Skeletal muscle satellite cell (primary cell): ENCODE measurements around the gene DPF3.

Source experiments
- H3K27me3 ChIP-seq: 2 replicates; pipeline ENCODE4 v1.7.0; 2013; ENCODE audit warnings: low read length; ENCODE audit not compliant: control insufficient read depth, insufficient read depth
- H3K36me3 ChIP-seq: 2 replicates; pipeline ENCODE4 v1.7.0; 2013; ENCODE audit warnings: mild to moderate bottlenecking, control low read depth, low read length; ENCODE audit not compliant: insufficient read depth
- H3K4me1 ChIP-seq: 2 replicates; pipeline ENCODE4 v1.7.0; 2013; ENCODE audit warnings: low read length; ENCODE audit not compliant: control insufficient read depth, insufficient read depth
- H3K4me2 ChIP-seq: 2 replicates; pipeline ENCODE4 v1.7.0; 2013; ENCODE audit warnings: mild to moderate bottlenecking, low read length
- H3K4me3 ChIP-seq: 2 replicates; pipeline ENCODE4 v1.7.0; 2013; ENCODE audit warnings: low read length
- H3K9ac ChIP-seq: 2 replicates; pipeline ENCODE4 v1.7.0; 2013; ENCODE audit warnings: mild to moderate bottlenecking, low read depth, low read length, moderate library complexity
- H3K9me3 ChIP-seq: replicated peaks from 2 replicates; pipeline ENCODE4 v1.7.0; 2013; ENCODE audit warnings: mild to moderate bottlenecking, control low read depth, low read length

Gene DPF3

DNA sequence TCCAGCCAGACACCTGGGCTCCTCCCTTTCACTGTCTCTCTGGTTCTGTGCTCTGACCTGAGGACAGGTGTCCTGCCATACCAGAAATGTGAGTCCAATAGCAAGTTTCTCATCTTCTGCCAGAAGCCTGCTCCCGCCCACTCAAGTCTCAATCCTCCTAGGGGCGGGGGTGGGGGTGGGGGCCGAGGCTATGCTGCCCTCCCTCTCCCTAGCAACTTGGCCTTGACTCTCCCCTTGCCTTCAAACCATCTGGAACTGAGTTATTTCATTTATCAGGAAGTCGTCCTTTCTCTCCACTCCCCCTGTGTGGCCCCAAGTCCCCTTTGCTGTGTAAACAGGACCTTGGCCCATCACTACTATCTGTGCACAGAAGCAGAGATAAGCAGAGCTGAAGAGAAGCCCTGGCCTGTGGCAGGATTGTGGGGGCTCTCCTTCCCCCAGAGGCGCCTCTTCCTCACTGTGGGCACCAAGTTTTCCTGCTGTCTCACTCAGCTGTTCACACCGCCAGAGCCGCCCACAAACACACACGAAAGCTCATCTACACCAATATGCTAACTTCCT lies 117.1 kb downstream of the DPF3 start:
- no peaks in the 10 kb centered on the region for H3K36me3 ChIP-seq

GRCh38 chr14:72775923-72776554 lies 117.9 kb downstream of the DPF3 start:
- no peaks in the 10 kb centered on the region for H3K27me3 ChIP-seq
- no peak overlapping the region for H3K9ac ChIP-seq
- no peaks in the 10 kb centered on the region for H3K36me3 ChIP-seq

More for the DNA sequence above, 117.1 kb downstream of the DPF3 start:
- Histone ChIP-seq H3K4me1 (peaks cover 17% of the 10 kb centered on the region), H3K9ac (no peak overlapping the region), H3K9me3 (no peaks in the 10 kb centered on the region), H3K4me2 (no peak overlapping the region), H3K4me3 (no peak overlapping the region), H3K27me3 (no peaks in the 10 kb centered on the region)

GRCh38 chr14:72774894-72775620 lies 118.8 kb downstream of the DPF3 start:
- H3K9me3 ChIP-seq = no peaks in the 10 kb centered on the region

More at GRCh38 chr14:72775923-72776554, 117.9 kb downstream of the DPF3 start:
- Histone ChIP-seq H3K4me1 (peaks cover 10% of the 10 kb centered on the region), H3K9me3 (no peaks in the 10 kb centered on the region), H3K4me2 (no peak overlapping the region), H3K4me3 (no peak overlapping the region)

GRCh38 chr14:72774141-72774540 lies 119.8 kb downstream of the DPF3 start:
- no peaks in the 10 kb centered on the region for H3K27me3 ChIP-seq
- H3K9ac ChIP-seq = no peak overlapping the region
- H3K4me3 ChIP-seq = no peak overlapping the region
- H3K4me1 ChIP-seq = no peaks in the 10 kb centered on the region
- H3K36me3 ChIP-seq = no peaks in the 10 kb centered on the region
- H3K4me2 ChIP-seq = no peak overlapping the region
- no peaks in the 10 kb centered on the region for H3K9me3 ChIP-seq

More at GRCh38 chr14:72774894-72775620, 118.8 kb downstream of the DPF3 start:
- Histone ChIP-seq H3K4me2 (no peak overlapping the region), H3K27me3 (no peaks in the 10 kb centered on the region), H3K4me3 (no peak overlapping the region), H3K4me1 (peaks cover under 1% of the 10 kb centered on the region), H3K36me3 (no peaks in the 10 kb centered on the region), H3K9ac (no peak overlapping the region)

- peaks cover 7% of the 10 kb centered on the region for H3K9me3 ChIP-seq
- no peaks in the 10 kb centered on the region for H3K4me1 ChIP-seq
- H3K27me3 ChIP-seq = no peaks in the 10 kb centered on the region
- no peak overlapping the region for H3K4me3 ChIP-seq
- H3K36me3 ChIP-seq = no peaks in the 10 kb centered on the region
- no peak overlapping the region for H3K4me2 ChIP-seq
- H3K9ac ChIP-seq = no peak overlapping the region
Observed at GRCh38 chr14:72771561-72771960, 122.3 kb downstream of the DPF3 start.

- Histone ChIP-seq H3K27me3 (no peaks in the 10 kb centered on the region), H3K4me1 (no peaks in the 10 kb centered on the region), H3K4me2 (no peak overlapping the region)
Observed at GRCh38 chr14:72766296-72766695, 127.6 kb downstream of the DPF3 start.

GRCh38 chr14:72763892-72764291 lies 130.0 kb downstream of the DPF3 start:
- H3K4me2 ChIP-seq = no peak overlapping the region
- peaks cover 11% of the 10 kb centered on the region for H3K9me3 ChIP-seq
- no peak overlapping the region for H3K4me3 ChIP-seq
- no peak overlapping the region for H3K9ac ChIP-seq
- no peaks in the 10 kb centered on the region for H3K4me1 ChIP-seq
- no peaks in the 10 kb centered on the region for H3K36me3 ChIP-seq
- no peaks in the 10 kb centered on the region for H3K27me3 ChIP-seq

More at GRCh38 chr14:72766296-72766695, 127.6 kb downstream of the DPF3 start:
- no peaks in the 10 kb centered on the region for H3K36me3 ChIP-seq
- H3K9me3 ChIP-seq = peaks cover 7% of the 10 kb centered on the region
- no peak overlapping the region for H3K9ac ChIP-seq
- no peak overlapping the region for H3K4me3 ChIP-seq

GRCh38 chr14:72759670-72760069 lies 134.2 kb downstream of the DPF3 start:
- no peak overlapping the region for H3K4me3 ChIP-seq

GRCh38 chr14:72758993-72759392 lies 134.9 kb downstream of the DPF3 start:
- Histone ChIP-seq H3K4me3 (no peak overlapping the region), H3K27me3 (no peaks in the 10 kb centered on the region), H3K4me2 (no peak overlapping the region), H3K4me1 (no peaks in the 10 kb centered on the region), H3K36me3 (no peaks in the 10 kb centered on the region), H3K9me3 (peaks cover 8% of the 10 kb centered on the region), H3K9ac (no peak overlapping the region)

More at GRCh38 chr14:72759670-72760069, 134.2 kb downstream of the DPF3 start:
- Histone ChIP-seq H3K36me3 (no peaks in the 10 kb centered on the region), H3K9me3 (peaks cover 8% of the 10 kb centered on the region), H3K4me1 (no peaks in the 10 kb centered on the region), H3K4me2 (no peak overlapping the region), H3K27me3 (no peaks in the 10 kb centered on the region), H3K9ac (no peak overlapping the region)

DNA sequence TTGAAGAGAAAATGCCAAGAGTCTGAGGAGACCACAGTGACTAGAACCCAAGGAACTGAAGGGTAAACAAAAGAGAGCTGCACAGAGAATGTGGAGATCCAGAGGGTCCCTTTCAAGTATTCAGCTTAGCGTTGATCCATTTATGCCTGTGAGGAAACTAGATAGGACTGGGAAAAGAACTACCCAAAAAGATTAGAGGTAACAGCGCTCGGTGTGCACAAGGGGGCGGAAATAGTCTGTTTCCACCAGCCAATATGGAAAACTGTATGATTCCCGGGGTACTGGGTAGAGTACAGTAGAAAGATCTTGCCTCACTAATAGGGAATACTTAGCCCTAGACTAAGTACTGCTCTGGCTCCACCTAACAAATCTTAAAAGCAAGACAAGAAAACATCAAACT lies 135.5 kb downstream of the DPF3 start:
- H3K9ac ChIP-seq = no peak overlapping the region
- H3K4me2 ChIP-seq = no peak overlapping the region
- no peaks in the 10 kb centered on the region for H3K4me1 ChIP-seq
- H3K9me3 ChIP-seq = peaks cover 8% of the 10 kb centered on the region
- no peaks in the 10 kb centered on the region for H3K36me3 ChIP-seq
- H3K4me3 ChIP-seq = no peak overlapping the region
- no peaks in the 10 kb centered on the region for H3K27me3 ChIP-seq

DNA sequence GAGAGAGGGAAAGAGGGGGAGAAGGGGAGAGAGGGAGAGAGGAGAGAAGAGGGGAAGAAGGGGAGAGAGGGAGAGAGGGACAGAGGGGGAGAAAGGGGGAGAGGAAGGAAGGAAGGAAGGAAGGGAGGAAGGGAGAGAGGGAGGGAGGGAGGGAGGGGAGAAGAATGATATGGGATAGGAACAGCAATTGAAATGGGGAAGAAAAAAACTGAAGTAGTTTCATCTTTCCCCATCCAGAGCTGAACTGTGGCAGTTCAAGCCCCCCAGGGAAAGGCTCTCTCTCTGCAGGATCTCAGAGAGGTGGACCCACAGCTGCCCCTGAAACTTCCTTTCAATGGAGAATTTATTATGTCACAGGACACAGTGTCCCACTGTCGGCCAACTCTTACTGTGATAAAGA lies 136.9 kb downstream of the DPF3 start:
- Histone ChIP-seq H3K9ac (no peak overlapping the region), H3K4me1 (no peaks in the 10 kb centered on the region), H3K4me3 (no peak overlapping the region), H3K9me3 (peaks cover 8% of the 10 kb centered on the region), H3K27me3 (no peaks in the 10 kb centered on the region), H3K4me2 (no peak overlapping the region), H3K36me3 (peaks cover 2% of the 10 kb centered on the region)
